IPS-NIHi7 (cell line): ENCODE data around the gene TFCP2L1.

Source experiments
- DNase-seq: peaks from one replicate; pipeline ENCODE4 v3.0.0; 2012; ENCODE audit warnings: mixed read lengths; ENCODE audit errors: extremely low spot score

TFCP2L1 gene

GRCh38 chr2:121172456-121172855 is 112.5 kb downstream of the TFCP2L1 start:
- DNase-seq: no peak

GRCh38 chr2:121171625-121172119 is 113.3 kb downstream of the TFCP2L1 start:
- no peak for DNase-seq

GRCh38 chr2:121170577-121170976 is 114.4 kb downstream of the TFCP2L1 start:
- DNase-seq: no peak

GRCh38 chr2:121167411-121167810 is 117.6 kb downstream of the TFCP2L1 start:
- DNase-seq: no peak
